Stimulated activated CD4-positive, alpha-beta T cell treated with anti-CD3 and anti-CD28 coated beads, Interleukin-1b, Interleukin-23, amount 100 ng/mL, for 24 hours (primary cell): Measurements from ENCODE around the gene LBP.
"Not testable (repeated sequence)": the region's sequence is repeated elsewhere in the genome, so short reads cannot be mapped to it uniquely, and the experiment has no call there.

ENCODE experiments used
- DNase-seq, 4 experiments: peaks; one replicate each; pipeline ENCODE4 v3.0.0-alpha.2; 2020; ENCODE audit warnings: low read depth in 4 of 4, low spot score in 1 of 4

Gene LBP, protein sequence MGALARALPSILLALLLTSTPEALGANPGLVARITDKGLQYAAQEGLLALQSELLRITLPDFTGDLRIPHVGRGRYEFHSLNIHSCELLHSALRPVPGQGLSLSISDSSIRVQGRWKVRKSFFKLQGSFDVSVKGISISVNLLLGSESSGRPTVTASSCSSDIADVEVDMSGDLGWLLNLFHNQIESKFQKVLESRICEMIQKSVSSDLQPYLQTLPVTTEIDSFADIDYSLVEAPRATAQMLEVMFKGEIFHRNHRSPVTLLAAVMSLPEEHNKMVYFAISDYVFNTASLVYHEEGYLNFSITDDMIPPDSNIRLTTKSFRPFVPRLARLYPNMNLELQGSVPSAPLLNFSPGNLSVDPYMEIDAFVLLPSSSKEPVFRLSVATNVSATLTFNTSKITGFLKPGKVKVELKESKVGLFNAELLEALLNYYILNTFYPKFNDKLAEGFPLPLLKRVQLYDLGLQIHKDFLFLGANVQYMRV

DNA sequence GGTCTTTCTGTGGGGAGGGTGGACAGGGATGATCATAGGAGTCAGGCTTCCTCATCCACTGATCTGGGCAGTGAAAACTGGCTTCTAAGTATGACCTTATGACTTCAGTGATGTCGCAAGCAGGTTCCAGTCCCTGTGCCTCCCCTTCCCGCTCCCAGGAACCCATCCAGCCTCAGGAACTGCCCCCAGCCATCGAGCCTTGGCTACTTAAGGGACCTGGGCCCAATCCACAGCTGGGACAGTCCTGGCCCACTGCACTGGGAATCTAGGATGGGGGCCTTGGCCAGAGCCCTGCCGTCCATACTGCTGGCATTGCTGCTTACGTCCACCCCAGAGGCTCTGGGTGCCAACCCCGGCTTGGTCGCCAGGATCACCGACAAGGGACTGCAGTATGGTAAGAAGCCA is at the start of gene LBP:
LBP (plus strand) TSS at position 236 of the 405 bp plus-strand sequence; CDS start at position 271, 35 bp downstream.
- no peak for DNase-seq

DNA sequence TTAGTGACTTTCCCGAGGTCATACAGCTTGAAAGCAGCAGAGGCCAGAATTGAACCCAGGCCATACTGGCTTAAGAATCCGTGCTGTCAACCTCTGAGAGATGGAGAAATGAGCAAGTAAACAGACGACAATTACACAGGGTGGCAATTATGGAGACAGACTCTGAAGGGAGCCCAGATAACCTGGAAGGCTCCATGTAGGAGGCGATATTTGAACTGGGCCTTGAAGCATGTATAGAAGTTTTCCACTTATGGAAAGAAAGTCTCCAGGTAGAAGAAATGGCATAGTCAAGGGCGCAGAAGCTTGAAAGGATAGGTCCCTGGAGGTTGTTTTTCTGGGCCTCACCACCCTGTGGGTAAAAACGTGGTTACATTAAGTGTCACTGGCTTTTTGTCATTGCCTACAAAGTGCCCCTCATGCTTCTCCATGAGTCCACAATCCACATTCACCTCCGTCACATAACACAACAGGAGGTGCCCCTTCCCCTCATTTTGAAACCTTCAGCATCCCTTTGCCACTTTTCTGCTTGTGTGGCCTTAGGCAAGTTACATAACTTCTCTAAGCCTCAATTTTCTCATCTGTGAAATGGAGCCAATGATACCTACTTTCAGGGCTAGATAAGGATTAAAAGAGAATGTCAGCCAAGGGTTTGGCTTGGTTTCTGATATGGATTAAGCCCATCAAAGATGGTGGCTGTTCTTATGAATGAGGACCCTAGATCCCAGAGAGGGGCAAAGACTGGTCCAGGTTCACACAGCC is 48.2 kb upstream of the LBP start:
- no peak for DNase-seq

DNA sequence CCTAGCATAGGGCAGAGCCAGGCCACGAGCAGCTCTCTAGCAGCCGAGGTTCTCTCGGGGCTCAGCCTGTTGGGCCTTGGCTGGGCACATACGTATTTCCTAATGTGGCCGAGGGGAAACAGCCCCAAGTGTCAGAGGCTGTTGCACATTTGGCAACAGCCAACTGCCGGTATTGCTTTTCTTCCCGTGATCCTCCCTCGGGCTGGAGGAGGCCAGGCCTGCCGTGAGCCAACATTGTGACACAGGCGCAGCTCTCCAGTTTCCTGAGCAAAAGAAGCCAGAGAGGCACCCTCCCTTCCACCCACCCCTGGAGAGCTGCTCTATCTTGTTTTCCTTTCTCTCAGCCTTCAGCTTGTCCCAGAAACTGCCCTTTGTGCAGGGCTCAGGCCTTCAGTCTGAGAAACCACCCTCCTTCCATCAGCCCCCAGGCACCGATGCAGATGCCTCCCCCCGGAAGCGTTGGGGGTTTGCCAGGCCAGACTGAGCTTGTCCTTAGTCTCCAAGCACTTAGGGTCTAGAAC is 47.5 kb upstream of the LBP start:
- DNase-seq = no peak

DNA sequence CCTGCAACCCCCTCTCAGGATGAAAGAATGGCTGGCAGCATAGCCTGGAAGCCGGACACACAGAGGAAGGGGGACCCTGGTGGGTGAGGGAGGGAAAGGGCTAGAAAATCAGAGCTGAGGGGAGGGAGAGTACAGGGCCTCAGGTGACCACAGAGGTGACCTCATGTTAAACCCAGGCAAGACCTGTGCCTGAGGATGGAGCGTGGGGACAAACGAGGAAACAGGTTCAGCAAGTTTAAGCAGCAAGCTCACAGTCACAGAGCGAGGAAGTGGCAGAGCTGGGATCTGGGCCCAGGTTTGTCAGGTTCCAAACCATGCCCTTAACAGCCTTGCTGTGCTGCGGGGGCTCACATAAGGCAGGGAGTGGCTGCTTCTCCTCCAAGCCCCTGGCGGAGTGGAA is 46.3 kb upstream of the LBP start:
- DNase-seq = no peak

DNA sequence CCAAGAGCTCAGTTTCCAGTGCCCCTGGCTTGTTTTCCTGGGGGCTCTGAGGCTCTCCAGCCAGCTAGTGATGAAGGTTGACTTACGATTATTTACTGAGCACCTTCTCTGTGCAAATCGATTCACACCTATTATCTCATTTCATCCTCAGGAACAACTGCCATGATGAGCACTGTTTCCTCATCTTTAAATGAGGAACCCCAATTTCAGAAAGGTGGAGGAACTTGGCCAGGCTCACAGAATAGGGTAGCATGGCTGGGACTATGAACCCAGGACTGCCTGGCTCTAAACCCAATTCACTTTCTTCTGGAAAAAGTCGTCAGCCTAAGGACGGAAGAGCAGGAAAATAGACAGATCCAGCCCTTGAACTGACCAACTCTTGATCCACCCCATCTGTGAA is 45.8 kb upstream of the LBP start:
- no peak for DNase-seq

DNA sequence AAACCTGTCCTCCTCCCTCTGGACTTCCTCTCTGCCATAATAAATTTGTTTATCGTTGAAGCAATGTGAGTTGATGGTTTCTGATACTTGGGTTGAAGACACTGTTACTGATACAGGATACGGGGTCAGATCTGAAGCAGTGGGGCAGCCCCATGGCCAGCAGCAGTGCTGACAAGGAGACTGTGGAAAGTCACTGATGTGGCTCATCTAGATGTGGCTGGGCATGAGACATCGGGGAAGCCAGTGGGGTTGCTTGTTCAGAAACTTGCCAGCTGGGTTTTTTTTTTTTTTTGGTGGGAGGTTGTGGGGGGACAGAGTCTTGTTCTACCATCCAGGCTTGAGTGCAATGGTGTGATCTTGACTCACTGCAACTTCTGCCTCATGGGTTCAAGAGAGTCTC is 45.0 kb upstream of the LBP start:
- no peak for DNase-seq

DNA sequence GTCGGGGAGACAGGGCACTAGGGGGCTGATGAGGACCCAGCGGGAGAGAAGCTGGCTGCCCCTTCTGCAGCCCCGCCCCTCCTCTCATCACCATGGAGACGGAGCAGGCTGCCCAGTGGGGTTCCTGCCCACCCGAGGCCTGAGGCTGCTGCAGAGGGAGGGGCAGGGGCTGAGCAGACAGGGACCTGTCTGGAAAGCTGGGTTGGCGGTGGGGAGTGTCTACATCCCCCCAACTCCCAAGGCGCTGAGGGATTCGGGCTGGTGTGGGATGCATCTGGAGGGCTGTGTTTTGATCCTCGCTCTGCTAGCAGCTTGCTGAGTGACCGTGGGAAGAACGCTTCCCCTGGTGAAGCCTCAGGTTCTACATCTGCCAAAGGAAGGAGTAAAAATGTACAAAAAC is 43.5 kb upstream of the LBP start:
- DNase-seq = no peak

DNA sequence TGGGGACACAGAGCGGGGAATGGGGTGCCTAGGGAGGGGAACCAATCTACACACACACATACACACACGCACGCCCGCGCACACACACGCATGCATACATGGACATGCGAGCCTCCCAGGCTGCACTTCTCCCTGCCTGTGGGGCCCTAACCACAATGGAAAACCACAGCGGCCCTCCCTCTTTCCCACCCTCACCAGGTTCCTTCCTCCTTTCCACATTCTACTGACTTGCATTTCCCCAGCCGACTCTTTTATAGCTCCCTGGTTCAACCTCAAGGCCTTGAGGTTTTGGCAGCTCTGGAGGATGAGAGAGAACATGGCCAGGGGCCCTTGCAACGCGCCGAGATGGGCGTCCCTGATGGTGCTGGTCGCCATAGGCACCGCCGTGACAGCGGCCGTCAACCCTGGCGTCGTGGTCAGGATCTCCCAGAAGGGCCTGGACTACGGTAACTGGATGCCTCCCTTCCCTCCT is 42.3 kb upstream of the LBP start, which contains the start of gene BPI:
BPI (plus strand) TSS at position 249 of the 472 bp plus-strand sequence; CDS start at position 317, 68 bp downstream.
- no peak for DNase-seq

DNA sequence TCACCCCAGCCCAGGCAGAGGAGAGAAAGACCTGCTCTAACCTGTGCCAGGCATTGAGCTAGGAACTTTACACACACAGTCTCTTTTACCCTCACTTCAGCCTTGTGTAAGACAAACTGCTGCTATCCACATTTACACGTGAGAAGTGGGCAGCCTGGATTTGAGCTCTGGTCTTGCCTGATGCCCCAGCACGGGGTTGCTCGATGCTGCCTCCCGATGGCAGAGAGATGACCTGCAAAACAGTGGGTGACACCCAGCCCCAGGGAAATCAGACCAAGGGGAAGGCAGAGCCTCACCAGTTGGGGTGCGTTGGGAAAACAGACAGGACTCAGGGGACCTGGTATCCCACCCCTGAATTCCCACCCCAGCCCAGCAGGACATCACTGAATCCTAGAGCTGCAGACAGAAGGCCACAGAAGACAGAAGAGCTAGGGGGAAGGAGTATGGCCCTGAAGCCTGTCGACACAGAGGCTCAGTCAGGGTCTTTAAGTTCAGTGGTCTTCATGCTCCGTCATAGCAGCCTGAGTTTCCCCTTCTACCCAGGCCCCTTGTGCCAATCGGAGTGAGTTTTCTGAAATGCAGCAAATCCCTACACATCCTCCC is 41.3 kb upstream of the LBP start:
- peak in 1 of 4 experiments; percentile 7 for DNase-seq

DNA sequence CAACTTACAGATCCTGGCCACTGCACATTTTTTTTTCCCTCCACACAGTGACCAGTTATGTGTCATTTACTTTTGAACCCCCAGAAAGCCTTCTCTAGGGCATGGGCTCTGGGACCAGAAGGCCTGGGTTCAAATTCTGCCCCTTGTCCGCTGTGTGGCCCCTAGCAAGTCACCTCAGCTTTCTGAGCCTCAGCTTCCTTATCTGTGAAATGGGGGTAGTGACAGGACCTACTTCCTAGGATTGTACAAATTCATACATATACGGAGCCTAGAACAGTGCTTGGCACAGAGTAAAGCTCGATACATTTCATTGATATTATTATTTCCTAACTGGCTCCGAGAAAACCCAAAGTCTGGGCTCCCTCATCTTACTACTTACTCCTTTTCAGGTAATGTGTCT is 40.7 kb upstream of the LBP start:
- DNase-seq = no peak

DNA sequence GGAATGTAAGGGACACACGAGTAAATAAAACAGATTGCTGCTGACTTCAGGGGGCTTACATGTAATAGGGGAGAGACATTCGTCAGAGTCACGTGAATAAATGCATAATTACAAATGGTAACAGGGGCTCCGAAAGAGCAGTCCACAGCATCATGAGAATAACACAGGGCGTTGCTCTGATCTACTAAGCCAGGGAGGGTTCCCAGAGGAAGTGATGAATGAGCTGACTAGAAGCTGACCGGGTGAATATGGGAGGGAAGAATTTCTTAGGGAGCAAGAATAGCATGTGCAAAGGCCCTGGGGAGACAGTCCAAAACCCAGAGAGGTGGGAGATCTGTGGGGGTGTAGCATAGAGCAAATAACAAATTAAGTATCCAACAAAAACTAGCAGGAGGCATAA is 39.9 kb upstream of the LBP start:
- DNase-seq = no peak

DNA sequence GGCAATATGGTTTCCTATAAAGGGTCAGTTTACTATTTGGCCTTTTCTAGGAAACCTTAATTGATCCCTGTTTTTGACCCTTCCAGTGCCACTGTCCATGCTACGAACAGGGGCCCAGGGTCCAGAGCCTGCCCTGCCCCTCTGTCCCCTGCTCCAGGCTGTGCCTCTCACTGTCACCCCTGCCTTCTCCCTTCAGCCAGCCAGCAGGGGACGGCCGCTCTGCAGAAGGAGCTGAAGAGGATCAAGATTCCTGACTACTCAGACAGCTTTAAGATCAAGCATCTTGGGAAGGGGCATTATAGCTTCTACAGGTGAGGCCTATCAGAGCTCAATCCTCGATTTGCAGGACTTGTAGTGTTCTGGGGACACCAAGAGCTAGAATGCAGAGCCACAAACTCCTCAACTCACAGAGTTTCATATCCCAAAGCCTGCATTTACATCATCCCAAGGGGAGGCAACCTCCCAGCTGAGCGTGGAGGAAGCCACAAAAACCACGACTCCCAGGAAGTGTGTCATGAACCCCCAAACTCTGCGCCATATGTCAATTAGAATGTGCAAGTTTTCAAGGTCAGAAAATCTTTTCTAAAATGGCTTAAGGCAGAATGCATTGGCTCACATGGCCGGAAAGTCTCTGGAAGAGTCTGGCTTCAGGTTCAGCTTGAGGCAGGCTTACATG is 38.8 kb upstream of the LBP start:
- no peak for DNase-seq

DNA sequence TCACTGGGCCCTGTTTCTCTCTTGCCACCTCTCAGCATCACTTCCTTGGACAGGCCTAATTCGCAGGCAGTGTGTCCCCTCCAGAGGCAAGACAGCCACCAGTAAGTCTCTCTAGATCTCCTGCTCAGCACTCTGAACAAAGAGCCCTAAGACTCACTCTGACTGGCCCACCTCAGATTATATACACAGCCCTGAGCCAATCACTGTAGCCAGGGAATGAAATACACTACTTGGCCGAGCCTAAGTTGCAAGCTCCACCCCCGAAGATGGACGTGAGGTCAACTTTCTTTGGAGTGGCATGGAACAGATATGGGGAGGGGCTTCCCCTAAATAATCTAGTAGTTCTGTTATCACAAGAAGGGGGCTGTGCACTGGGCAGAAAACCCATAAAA is 38.2 kb upstream of the LBP start:
- no peak for DNase-seq

DNA sequence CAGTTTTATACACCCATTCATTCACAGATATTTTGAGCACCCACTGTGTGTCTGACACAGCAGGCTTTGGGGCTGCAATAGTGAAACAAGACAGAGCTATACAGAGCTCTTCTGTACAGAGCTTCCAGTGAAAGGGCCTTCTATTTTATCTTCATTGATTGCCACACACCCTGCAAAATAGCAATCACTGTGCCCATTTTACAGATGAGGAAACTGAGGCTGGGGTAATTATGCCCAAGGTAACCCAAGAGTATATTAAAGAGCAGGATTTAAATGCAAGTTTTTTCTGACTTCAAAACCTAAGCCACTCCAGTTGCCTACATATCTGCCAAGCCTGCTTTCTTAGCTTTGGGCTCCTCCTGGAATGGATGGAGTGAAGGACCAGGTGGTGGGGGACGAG is 37.8 kb upstream of the LBP start:
- DNase-seq = no peak

DNA sequence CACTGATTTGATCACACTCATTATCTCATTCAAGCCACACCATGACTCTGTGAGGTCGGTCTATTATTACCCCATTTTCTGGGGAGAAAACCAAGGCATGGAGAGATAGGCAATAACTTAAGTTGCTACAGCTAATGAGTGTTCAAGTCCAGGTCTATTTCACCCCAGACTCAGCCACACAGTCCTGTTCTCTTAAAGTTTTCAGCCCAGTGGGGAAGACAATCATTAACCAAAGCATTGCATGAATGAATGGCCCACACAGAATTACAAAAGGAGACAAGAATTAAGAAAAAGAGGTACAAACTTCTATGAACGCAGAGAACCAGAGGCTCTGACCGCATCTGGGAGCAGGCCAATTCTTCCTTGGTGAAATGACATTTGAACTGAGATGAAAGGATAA is 35.2 kb upstream of the LBP start:
- no peak for DNase-seq

DNA sequence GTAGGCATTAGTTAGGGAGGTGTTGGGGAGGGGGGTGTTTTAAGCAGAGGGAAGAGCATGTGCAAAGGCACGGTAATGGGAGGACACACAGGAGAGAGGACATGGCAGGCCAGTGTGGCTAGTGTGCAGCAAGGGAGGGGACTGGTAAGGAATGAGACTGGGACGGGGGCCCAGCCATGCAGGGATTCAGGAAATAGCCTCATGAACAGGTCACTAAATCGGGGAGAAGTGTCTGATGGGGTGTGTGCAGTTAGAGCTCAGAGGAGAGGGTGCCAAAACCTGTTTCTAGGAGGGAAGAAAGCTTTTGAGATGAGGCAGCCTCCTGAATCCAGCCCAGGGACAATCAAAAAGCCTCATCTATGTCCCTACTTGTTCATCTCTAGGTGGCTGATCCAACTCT is 34.8 kb upstream of the LBP start:
- DNase-seq = no peak

DNA sequence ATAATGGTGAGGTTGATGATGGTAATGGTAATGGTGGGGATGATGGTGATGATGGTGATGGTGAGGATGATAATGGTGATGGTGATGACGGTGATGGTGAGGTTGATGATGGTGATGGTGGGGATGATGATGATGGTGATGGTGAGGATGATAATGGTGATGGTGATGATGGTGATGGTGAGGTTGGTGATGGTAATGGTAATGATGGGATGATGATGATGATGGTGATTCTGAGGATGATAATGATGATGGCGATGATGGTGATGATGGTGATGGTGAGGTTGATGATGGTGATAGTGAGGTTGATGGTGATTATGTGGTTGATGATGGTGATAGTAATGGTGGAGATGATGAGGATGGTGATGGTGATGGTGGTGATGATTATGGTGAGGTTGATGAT is 32.6 kb upstream of the LBP start:
- DNase-seq = no peak

DNA sequence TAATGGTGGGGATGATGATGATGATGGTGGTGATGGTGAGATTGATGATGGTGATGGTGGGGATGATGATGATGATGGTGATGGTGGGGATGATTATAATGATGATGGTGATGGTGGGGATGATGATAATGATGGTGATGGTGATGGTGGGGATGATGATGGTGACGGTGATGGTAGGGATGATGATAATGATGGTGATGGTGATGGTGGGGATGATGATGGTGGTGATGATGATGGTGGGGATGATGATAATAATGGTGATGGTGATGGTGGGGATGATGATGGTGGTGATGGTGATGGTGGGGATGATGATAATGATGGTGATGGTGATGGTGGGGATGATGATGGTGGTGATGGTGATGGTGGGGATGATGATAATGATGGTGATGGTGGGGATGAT is 31.9 kb upstream of the LBP start:
- DNase-seq = not testable (repeated sequence)

DNA sequence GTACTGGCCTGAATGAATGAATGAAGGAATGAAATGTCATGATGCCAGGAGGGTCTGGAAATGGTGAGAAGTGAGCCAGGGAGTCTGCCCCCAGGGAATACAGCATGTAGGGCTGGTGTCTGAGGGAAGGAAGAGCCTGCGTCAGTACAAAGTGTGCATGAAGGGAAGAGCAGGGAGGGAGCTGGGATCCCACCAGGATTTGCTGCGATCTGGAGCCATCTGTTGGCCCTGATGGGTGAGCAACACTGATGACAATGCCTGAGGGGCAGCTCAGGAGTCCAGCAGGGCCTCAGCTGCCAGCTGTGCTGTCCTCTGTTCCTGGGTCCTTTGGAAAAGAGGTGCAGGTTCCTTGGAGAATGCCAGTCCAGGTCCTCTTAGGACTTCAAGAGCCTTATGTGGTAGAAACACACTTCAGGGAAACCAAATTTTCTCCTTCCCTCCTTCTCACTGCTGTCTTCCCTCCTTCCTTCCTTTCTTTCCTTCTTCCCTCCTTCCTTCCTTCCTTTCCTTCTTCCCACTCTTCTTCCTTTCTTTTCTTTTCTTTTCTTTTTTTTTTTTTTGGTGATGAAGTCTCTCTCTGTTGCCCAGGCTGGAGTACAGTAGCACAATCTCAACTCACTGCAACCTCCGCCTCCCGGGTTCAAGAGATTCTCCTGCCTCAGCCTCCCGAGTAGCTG is 30.9 kb upstream of the LBP start:
- no peak for DNase-seq

DNA sequence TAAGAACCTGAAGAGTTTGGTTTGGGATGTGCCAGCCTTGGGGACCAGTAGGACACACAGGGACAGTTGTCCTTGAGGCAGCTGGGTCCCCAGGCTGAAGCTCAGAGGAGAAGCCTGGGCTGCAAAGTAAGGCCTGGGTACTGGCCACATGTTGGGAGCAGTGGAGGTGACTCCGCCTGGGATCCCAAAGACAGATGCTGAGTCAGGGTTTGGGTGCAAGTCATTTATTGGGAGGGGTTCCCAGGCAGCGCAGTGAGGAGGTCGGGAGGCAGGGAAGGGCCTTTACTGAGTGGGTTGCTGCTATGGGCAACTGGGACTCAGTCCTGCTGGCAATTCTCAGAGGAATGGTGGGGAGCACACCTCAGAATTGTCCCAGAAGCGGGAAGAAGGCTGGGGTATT is 29.9 kb upstream of the LBP start:
- no peak for DNase-seq
